IMR-90 (cell line): ENCODE data around the gene DPYD. TPM values are rescaled to one million over a fixed set of nuclear protein-coding genes. Genes with fewer than 3 reads are reported as not detected.

Source experiments
- ATAC-seq: fragments of 200-7000 bp; cut with Tn5 transposase; 2 replicates; pipeline ENCODE4 v1.9.1; 2020; ENCODE audit warnings: low read depth, mild to moderate bottlenecking, moderate library complexity
- BruUV-seq: library from RNA; stranded (reverse); fragments of 400-500 nt; replicated peaks from 2 replicates; lab custom pipeline; 2021; lab: Mats Ljungman, UMichigan
- CTCF ChIA-PET: fragments of 300-600 bp; formaldehyde crosslinking; extraction: SDS; loops from one replicate; lab custom pipeline; 2021; ENCODE audit warnings: antibody characterized with exemption; lab: Yijun Ruan, JAX
- POLR2A ChIA-PET: fragments of 300-600 bp; sonication (Branson Sonifier 250); formaldehyde crosslinking; loops from one replicate; lab custom pipeline; 2022; ENCODE audit warnings: antibody characterized with exemption; ENCODE audit not compliant: unreplicated experiment; lab: Charles Lee
- DNase-seq: peaks from one replicate; pipeline ENCODE4 v3.0.0; 2013
- H2AFZ ChIP-seq: replicated peaks from 2 replicates; pipeline ENCODE3; 2013; ENCODE audit warnings: low read length, mild to moderate bottlenecking; ENCODE audit not compliant: poor library complexity
- H2AK5ac ChIP-seq: 2 replicates; pipeline ENCODE4 v1.6.1; 2013; ENCODE audit warnings: low read depth, low read length, inconsistent platforms
- H2AK9ac ChIP-seq: replicated peaks from 2 replicates; pipeline ENCODE3; 2013; ENCODE audit warnings: mild to moderate bottlenecking, low read depth, low read length, moderate library complexity; ENCODE audit not compliant: poor library complexity
- H2BK120ac ChIP-seq: 2 replicates; pipeline ENCODE4 v1.6.1; 2013; ENCODE audit warnings: low read depth, low read length, inconsistent platforms
- H2BK15ac ChIP-seq: 3 replicates; pipeline ENCODE4 v1.6.1; 2013; ENCODE audit warnings: low read depth, low read length, inconsistent platforms
- H2BK20ac ChIP-seq: 2 replicates; pipeline ENCODE4 v1.6.1; 2013; ENCODE audit warnings: low read depth, mild to moderate bottlenecking, inconsistent platforms, low read length, moderate library complexity
- H2BK5ac ChIP-seq: 2 replicates; pipeline ENCODE4 v1.6.1; 2013; ENCODE audit warnings: mild to moderate bottlenecking, low read depth, low read length, inconsistent platforms; ENCODE audit not compliant: poor library complexity, severe bottlenecking
- H3K14ac ChIP-seq: replicated peaks from 2 replicates; pipeline ENCODE4 v1.6.1; 2013; ENCODE audit warnings: low read depth, low read length, inconsistent platforms
- H3K18ac ChIP-seq: 2 replicates; pipeline ENCODE4 v1.6.1; 2013; ENCODE audit warnings: low read depth, low read length, control low read depth
- H3K23ac ChIP-seq: 2 replicates; pipeline ENCODE4 v1.6.1; 2013; ENCODE audit warnings: low read depth, low read length, inconsistent platforms
- H3K27ac ChIP-seq: 2 replicates; pipeline ENCODE4 v1.5.1; 2013; ENCODE audit warnings: mild to moderate bottlenecking, control low read depth, low read length; ENCODE audit not compliant: insufficient read depth
- H3K27me3 ChIP-seq: 2 replicates; pipeline ENCODE4 v1.6.1; 2013; ENCODE audit warnings: low read length; ENCODE audit not compliant: control insufficient read depth, insufficient read depth
- H3K36me3 ChIP-seq: 2 replicates; pipeline ENCODE4 v1.6.1; 2013; ENCODE audit warnings: low read length, mixed read lengths; ENCODE audit not compliant: control insufficient read depth, insufficient read depth
- H3K4ac ChIP-seq: 2 replicates; pipeline ENCODE4 v1.6.1; 2013; ENCODE audit warnings: low read depth, low read length, inconsistent platforms
- H3K4me1 ChIP-seq: 2 replicates; pipeline ENCODE4 v1.6.1; 2013; ENCODE audit warnings: low read length, mixed read lengths; ENCODE audit not compliant: control insufficient read depth, insufficient read depth
- H3K4me2 ChIP-seq: 2 replicates; pipeline ENCODE4 v1.6.1; 2013; ENCODE audit warnings: low read depth, mild to moderate bottlenecking, control low read depth, low read length, moderate library complexity
- H3K4me3 ChIP-seq: 2 replicates; pipeline ENCODE4 v1.5.1; 2013; ENCODE audit warnings: low read depth, mild to moderate bottlenecking, control low read depth, low read length, moderate library complexity; ENCODE audit not compliant: insufficient read depth
- H3K56ac ChIP-seq: 2 replicates; pipeline ENCODE4 v1.6.1; 2013; ENCODE audit warnings: low read length, inconsistent platforms; ENCODE audit not compliant: insufficient read depth; ENCODE audit errors: extremely low read depth
- H3K79me1 ChIP-seq, 2 experiments: 2 replicates each; pipeline ENCODE4 v1.6.1; 2013; ENCODE audit warnings: low read length in 2 of 2, inconsistent platforms in 1 of 2, low read depth in 1 of 2
- H3K9ac ChIP-seq: 2 replicates; pipeline ENCODE4 v1.6.1; 2013; ENCODE audit warnings: low read depth, low read length, control low read depth
- H3K9me1 ChIP-seq: 2 replicates; pipeline ENCODE4 v1.6.1; 2013; ENCODE audit warnings: low read length, inconsistent platforms; ENCODE audit not compliant: insufficient read depth
- H3K9me3 ChIP-seq: 2 replicates; pipeline ENCODE4 v1.6.1; 2013; ENCODE audit warnings: low read length; ENCODE audit not compliant: control insufficient read depth, insufficient read depth
- H4K20me1 ChIP-seq: 2 replicates; pipeline ENCODE4 v1.6.1; 2013; ENCODE audit warnings: low read length, inconsistent platforms; ENCODE audit not compliant: insufficient read depth
- H4K5ac ChIP-seq: 2 replicates; pipeline ENCODE4 v1.6.1; 2013; ENCODE audit warnings: mild to moderate bottlenecking, low read depth, low read length, control low read depth
- H4K8ac ChIP-seq, 2 experiments: 2 replicates each; pipeline ENCODE4 v1.6.1; 2013; ENCODE audit warnings: low read depth in 2 of 2, low read length in 2 of 2, control low read depth in 1 of 2, inconsistent platforms in 1 of 2
- H4K91ac ChIP-seq: 2 replicates; pipeline ENCODE4 v1.6.1; 2013; ENCODE audit warnings: low read depth, low read length, inconsistent platforms; ENCODE audit not compliant: insufficient read depth
- CTCF ChIP-seq: conservative IDR thresholded peaks from 2 replicates; pipeline ENCODE4 v1.5.1; 2012; ENCODE audit warnings: mild to moderate bottlenecking, low read depth, low read length, improper control_type of control experiment
- FOS ChIP-seq: fragments of 150-350 bp; IDR thresholded peaks from 2 replicates; pipeline ENCODE4 v1.6.1; 2016; ENCODE audit warnings: low read depth, low read length
- RCOR1 ChIP-seq: IDR thresholded peaks from 2 replicates; pipeline ENCODE4 v1.6.1; 2012; ENCODE audit warnings: mild to moderate bottlenecking, low read length, improper control_type of control experiment; ENCODE audit not compliant: insufficient replicate concordance
- dilution Hi-C: fragments of 300-500 bp; cut with HindIII; formaldehyde crosslinking; loops from one replicate; pipeline ENCODE4 v1.14.3; 2018; ENCODE audit warnings: low sequenced_read_pairs; ENCODE audit not compliant: unreplicated experiment
- in situ Hi-C: fragments of 300-500 bp; cut with MboI; formaldehyde crosslinking; loops from 3 replicates; pipeline ENCODE4 v1.14.3; 2019; ENCODE audit warnings: low sequenced_read_pairs, inconsistent platforms, mixed read lengths
- intact Hi-C: fragments of 100-400 bp; cut with micrococcal nuclease; formaldehyde crosslinking; loops from 2 replicates; pipeline ENCODE4 v1.10.0; 2022
- polyA plus RNA-seq, 3 experiments: library from polyadenylated mRNA; depleted of rRNA; stranded (reverse); fragments of >200 nt; gene quantifications; 2 replicates each; pipeline ENCODE4 v1.2.3, GENCODE V29; 2012; ENCODE audit warnings: low replicate concordance in 1 of 3
- total RNA-seq: library from RNA; depleted of rRNA; stranded (reverse); fragments of >200 nt; gene quantifications from 2 replicates; pipeline ENCODE4 v1.2.3, GENCODE V29; 2012

DPYD gene
- total and polyA plus RNA-seq, 2 of the 4 experiments (the other 2 are of a cell fraction), result 9.3 to 47.3 TPM

DNA sequence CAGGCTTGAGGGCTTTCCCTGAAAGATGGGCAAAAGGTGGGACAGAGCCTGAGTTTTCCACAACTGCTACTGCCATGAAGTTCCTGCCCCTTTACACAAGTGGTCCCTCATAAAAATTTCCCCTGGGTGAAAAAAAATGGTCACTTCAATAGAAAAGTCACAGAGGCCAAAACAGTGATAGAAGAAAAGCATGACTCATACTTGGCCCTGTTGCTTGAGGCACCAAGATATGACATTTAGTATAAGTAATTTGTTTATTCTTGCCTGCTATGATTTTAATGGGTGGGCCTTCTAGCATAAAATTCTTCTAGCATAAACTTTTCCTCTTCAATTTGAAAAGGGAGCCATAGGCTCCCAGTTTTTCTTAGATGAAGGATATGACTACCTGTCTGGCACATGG lies 280.2 kb downstream of the DPYD start:
- no peak overlapping the region for H3K9ac ChIP-seq
- no peak overlapping the region for H3K4me3 ChIP-seq
- no peak overlapping the region for H3K18ac ChIP-seq
- H3K79me1 ChIP-seq, result no peaks in the 10 kb centered on the region
- no peak overlapping the region for H4K5ac ChIP-seq
- H3K4me2 ChIP-seq, result no peak overlapping the region
- dilution Hi-C loops (no loop called here), intact Hi-C loops (no loop called here), in situ Hi-C loops (no loop called here)
- H4K20me1 ChIP-seq, result no peaks in the 10 kb centered on the region
- H3K56ac ChIP-seq, result no peak overlapping the region
- no peak overlapping the region for H3K14ac ChIP-seq
- POLR2A ChIA-PET, result no interaction called here
- no peak overlapping the region for H3K23ac ChIP-seq
- H2AK9ac ChIP-seq, result no peak overlapping the region
- no peak overlapping the region for H2BK15ac ChIP-seq
- H3K36me3 ChIP-seq, result no peaks in the 10 kb centered on the region
- no peak overlapping the region for H3K27ac ChIP-seq
- BruUV-seq, result no TSS peak
- no peaks in the 10 kb centered on the region for H3K9me3 ChIP-seq
- no peak for TF ChIP-seq RCOR1
- 0 out of 2 replicates have a peak, but pooled peaks have one; percentile 5 for TF ChIP-seq FOS
- no peak for TF ChIP-seq CTCF
- no peaks in the 10 kb centered on the region for H3K9me1 ChIP-seq
- ATAC-seq (no peak), DNase-seq (peak; percentile 5)
- H2AK5ac ChIP-seq, result no peak overlapping the region
- H4K91ac ChIP-seq, result no peak overlapping the region
- no peaks in the 10 kb centered on the region for H3K27me3 ChIP-seq
- no peak overlapping the region for H2AFZ ChIP-seq
- no peak overlapping the region for H2BK20ac ChIP-seq
- no peaks in the 10 kb centered on the region for H3K4me1 ChIP-seq
- H3K4ac ChIP-seq, result no peak overlapping the region
- CTCF ChIA-PET, result no interaction called here
- no peak overlapping the region for H4K8ac ChIP-seq
- no peak overlapping the region for H2BK120ac ChIP-seq
- no peak overlapping the region for H2BK5ac ChIP-seq
